OCI-M1 (cell line): Measurements from ENCODE around the gene OXTR.

Source experiments
- DNase-seq: peaks from one replicate; lab custom pipeline; 2025; lab: John Stamatoyannopoulos, UW

The OXTR gene

DNA sequence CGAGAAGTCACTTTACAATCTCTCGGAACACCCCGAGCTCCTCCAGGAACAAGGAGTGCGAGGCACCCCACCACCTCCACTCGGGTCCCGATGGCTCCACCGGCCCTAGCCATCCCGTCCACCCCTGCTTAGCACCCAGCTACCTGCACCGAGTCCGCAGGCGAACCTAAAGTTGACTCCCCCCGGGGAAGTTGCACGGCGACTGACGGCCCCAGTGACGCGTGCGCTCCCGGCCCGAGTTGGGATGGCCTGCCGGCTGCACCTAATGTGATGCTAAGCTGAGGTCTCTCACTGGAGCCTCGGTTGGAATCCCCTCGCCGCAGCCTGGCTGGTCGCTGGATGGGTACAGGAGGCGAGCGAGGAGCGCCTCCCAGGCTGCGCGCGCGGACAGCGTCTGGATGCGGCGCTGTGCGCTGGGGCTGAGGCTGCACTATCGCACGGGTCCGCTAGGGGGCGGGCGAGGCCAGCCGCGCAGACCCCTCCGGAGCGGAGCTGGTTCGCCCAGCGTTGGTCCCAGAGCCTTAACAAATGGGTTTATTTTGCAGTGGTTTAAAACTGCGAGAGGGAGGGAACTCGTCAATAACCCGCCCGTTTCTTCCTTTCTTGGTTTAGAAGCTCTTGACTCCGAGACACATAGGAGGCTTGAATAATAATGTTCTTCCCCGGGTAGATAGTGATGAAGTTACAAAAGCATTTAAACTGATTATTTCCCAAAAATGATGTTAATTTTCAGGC, at the start of gene OXTR:
Gene OXTR, minus strand, starts transcription at position 526 of the 735 bp plus-strand sequence. CDS start 1,426 bp downstream, outside the sequence.
- peak; percentile 64 for DNase-seq

DNA sequence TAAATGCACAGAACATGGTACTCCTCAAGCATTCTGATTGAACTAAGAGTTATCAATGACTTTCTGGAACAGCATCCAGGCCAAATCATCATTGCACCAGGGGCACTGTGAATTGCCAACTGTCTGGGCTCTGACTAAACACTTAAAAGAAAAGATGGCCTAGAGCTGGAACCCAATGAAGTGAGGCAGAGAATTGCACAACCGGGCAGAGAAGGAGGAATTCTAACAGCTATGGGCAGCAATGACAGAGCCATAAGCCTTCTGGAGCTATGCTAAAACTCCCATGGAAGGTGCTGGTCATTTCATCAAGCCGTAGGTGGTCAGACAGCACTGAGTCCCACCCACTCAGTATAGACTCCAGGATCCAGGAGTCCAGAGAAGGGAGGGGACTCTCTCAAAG, 48.1 kb upstream of the OXTR start:
- DNase-seq: no peak

DNA sequence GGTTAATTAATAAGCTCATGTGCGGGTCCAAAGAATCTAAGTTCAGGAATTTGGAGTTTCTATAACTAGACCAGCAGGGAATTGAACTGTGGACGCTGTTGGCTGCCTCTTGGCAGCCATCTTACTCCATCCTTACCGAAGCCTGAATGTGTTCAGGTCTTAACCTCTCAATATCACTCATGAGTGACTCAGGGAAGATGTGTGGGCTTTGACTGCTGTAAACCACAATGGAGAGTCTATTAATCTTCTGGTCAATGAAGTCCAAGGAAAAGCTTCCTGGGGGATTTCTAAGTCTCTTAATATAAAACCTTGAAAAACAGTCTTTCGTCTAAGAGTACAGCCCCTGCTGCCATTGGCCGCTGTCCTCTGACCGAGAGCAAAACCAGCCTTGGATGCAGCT, 46.7 kb upstream of the OXTR start:
- DNase-seq: no peak

DNA sequence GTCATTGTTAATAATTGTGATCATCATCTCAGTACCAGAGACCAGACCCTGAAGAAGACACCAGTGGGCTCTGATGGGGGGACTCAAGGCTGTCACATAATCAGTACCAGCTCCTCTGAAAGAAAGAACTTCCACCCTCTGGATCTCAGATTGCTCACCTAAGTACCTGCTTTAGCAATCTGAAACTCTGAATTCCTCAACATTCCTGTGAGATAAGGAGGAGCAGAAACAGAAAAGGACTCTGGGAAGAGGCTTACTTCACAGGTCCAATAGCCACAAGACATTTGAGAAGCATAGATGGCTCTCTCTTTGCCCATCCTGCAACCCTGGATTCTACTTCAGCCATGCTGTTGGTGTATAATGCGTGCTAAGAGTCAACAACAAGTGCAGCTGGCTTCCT, 44.0 kb upstream of the OXTR start:
- no peak for DNase-seq

DNA sequence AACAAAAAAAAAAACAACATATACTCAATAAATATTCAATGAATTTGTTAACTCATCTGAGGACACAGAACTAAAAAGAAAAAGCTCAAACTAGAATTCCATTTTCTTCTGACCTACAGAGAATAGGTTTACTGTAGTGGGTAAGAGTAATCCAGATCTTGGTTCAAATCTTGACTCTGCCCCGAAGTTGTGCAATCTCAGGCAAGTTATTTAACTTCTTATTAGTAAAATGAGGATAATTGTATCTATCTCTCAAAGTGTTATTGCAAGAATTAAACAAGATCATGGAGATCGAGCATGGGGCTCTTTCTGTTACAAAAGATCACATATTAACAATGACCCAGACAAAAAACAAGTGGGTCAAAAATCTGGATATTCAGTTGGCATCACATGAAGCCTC, 41.1 kb upstream of the OXTR start:
- DNase-seq: no peak

DNA sequence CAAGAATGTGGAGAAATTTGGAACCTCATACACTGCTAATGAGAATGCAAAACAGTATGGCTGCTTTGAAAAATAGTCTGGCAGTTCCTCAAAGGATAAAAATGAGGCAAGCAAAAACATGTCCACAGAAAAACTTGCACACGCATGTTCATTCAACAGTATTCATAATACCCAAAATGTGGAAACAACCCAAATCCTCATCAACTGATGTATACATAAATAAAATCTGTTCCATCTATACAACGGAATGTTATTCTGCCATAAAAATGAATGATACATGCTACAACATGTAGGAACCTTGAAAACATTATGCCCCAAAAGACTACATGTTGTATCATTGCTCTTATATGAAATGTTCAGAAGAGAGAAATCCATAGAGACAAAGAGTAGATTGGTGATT, 36.4 kb upstream of the OXTR start:
- no peak for DNase-seq

DNA sequence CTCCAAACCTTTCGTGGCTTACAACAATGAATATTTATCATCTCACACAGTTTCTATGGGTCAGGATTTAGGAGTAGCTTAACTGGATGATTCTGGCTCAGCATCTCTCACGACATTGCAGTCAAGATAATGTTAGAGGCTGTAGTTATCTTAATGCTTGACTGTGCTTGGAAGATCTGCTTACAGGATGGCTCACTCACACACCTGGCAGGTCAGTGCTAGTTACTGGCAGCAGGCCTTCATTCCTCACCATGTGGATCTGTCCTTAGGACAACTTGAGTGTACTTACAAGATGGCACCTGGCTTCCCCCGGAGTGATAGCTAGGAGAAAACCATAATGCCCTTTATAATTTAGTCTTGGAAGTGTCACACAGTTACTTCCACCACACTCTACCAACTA, 32.8 kb upstream of the OXTR start:
- DNase-seq: no peak

DNA sequence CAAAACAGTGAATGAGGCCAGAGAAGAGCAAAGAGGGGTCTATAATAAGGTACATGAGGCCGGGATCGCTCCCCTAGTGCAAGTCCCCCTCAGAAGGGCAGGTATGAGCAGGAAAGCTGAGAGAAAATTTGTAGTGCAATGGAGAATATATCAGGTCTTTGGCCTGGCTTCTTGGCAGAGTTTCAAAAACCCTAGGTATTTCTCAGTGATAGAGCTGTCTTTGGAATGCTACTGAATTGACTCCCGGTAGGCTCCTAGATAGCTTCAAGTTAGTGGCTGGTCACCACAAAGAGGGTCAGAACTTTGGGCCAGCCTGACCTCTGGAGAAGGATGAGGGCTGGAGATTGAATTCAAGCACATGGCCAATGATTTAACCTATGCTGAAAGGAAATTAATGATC, 30.6 kb upstream of the OXTR start:
- no peak for DNase-seq

DNA sequence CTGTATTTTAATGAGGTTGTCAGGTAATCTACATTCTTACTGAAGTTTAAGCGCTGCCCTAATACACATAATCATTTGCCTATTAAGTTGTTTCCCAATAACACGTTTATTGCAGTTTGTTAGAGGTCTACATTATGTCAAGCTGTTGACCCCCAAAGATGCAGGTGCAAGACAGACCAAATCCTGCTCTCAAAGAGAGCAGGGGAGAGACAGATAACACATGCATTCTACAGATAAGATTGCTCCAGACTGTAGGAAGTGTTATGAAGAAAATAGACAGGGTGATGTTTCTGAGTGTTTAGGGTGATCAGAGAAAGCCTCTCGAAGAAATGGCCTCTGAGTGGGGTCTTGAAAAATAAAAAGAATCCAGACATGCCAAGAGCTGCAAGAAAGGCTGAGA, 24.8 kb upstream of the OXTR start:
- no peak for DNase-seq

DNA sequence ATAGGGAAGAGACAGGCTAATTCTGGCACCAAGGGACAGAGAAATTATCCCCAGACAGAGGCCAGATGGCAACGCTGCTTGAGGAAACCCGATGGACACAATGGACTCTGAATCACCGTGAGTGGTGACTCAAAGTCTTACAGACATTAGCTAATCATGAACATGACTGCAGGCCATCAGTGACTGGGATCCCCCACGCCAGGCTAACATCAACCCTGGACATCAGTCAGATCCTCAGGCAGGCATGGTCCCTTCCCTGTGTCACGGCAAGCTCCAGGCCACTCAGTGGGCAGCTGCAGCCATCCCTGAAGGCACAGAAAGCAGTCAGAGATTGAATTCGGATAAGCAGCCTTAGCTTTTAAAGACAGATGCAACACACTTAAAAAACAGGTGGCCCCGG, 23.8 kb upstream of the OXTR start:
- no peak for DNase-seq

DNA sequence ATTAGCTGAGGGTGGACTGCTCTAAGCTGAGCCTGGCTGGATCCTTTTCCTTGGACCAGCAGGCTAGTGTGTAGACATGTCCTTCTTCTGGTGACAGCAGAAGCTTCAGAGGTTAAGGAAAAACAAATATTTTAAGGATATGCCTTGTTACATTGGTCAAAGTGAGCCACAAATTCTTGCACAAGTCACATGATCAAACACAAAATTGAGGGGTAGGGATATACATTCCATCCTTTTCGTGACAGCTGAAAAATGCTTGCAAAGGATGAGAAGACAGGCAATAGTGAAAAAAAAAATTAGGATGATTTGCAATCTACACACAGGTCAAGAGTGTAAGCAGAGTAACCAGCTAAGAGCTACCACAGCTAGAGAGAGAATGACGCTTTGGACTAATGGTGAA, 21.1 kb upstream of the OXTR start:
- DNase-seq: no peak

DNA sequence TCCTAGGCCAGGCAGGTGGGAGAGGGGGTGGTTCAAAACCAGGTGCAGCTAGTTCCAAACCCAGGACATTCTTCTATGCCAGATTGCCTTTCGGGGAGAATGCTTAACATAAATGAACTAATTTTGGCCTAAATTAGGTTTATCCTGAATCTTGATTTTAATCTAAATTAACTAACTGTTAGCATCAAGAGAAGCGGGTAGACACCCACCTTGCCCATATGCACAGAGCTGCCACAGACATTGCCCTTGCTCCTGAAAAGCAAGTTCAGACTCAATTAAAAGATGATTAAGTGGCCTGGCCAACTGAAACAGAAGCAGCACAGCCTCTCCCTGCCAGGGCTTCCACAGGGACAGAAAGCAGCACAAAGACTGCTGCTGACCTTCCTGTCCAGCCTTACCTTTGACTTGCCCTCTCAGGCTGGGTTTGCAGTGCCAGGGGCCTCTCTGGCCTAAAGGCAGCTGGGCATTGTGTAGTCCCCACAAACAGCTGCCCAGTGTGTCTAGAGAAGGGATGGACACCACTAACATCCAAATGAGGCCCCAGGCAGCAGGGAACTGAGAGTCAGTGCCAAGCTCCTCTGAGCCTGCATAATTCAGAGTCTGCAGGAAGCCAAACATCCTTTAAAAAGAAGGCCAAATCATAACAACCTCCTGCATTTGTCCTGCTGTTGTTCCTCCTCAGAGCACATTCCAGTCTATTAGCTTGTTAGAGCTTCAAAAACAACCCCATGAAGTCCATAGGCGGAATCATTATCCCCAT, 15.4 kb upstream of the OXTR start:
- no peak for DNase-seq

DNA sequence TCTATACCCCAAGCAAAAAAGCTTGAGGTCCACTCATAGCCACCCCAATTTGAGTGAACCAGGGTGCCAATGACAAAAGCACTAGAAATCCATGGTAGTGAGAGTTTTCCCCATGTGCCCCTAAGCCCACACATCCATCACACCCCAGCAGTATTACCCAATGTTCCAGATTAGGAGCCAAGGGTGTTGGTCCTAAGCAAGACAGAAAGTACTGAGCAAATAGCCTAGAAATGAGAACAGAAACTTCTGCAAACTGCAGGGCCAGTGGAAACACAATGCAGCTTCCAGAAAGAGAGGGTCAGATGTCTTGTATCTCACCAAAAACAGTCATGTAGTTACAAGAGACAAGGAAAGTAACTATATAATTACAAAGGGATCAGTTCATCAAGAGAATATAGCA, 10.9 kb upstream of the OXTR start:
- no peak for DNase-seq

DNA sequence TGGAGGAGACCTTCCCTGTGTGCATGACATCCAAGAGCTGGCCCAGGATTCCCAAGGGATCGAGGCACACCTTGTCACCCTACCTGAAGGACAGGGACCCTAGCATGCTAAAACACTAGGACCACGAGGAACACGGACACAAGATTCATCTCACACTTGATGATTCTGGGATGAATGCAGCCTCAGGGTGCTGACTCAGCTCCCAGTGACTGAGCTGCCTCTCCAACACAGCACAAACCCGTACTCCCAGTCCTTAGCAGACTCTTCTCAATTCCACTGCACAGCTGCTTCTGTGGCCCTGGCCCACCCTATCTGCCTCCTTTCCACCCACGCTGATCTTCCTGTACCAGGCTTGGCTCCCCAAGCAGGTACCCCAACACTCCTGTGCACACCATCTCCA, 9.1 kb upstream of the OXTR start:
- DNase-seq: no peak

DNA sequence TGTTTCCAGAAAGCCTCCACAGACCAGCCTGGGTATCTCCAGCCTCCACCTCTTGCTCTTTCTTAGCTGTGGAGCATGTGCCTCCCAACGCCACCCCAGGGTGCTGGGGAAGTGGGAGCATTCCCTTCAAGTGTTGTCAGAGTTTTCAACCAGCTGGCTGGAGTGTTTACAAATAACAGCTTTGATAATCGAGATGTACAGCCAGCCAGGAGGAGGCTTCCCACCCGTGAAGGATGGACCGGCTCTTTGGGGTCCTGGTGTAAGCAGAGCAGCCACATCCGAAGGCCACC, 8.5 kb upstream of the OXTR start:
- no peak for DNase-seq

DNA sequence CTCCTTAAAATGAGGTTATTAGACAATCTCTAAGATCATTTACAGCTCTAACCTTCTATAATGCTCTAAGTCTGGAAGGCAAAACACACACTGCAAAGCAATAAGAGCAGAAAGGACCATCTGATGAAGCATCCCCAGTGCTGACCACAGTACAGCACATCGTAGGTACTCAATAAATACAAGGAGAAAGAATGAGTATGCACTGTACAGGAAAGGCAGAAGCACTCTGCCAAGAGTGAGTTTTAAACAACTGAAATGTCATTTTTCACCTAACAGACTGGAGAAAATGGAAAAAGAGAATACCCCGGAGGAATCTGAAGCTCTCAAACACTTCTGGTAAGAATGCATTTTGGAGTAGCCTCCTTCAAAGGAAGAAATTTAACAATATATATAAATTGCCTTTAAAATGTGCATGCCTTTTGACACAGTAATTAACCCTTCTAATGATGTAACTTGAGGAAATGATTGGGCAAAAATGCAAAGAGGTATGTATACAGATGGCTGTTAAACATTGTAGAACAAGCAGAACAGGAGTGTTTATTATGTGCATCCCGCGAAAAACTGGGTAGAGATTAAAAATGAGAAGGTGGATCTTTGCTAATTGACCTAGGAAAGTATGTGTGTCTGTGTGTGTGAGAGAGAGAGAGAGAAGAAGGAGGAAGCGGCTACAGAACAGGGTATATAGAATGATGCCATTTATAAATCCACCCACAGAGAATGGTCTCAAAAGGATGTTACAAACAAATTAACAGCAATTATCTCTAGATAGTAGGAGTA, 8.0 kb upstream of the OXTR start:
- no peak for DNase-seq

DNA sequence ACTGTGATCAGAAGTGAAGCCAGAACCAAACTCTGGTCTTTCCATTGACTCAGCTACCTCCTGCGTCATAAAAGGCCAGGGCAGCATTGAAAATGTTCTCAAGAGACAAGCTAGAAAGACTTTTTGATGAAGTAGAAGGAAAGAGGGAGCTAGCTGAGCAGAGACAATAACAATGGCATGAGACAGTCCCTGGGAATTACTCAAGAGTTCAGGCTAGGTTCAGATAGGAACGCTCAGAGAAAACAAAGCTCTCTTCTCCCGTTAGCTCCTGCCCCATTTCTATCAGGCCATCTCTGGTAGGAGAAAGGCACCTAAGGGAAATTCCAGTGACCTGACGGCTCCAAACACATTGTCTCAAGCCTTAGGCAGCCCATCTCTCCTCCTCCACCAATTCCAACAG, 7.0 kb upstream of the OXTR start:
- no peak for DNase-seq

DNA sequence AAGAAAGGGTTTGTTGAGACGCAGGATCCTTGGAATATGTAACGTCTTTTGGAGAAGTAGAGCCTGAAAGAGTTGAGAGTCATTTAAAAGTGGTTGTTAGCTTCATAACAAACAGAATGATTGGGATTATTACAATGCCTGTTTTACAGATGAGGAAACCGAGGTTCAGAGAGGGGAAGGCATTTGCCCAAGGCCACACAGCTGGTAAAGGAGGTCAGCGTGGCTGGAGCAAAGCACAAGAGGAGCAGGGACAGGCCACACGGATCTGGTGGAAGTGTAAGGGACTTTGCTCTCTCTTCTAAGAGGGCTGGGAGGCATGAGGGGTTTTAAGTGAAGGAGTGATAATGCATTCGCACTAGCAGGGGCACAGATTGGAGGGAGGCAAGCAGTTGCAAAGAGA, 6.2 kb upstream of the OXTR start:
- no peak for DNase-seq

DNA sequence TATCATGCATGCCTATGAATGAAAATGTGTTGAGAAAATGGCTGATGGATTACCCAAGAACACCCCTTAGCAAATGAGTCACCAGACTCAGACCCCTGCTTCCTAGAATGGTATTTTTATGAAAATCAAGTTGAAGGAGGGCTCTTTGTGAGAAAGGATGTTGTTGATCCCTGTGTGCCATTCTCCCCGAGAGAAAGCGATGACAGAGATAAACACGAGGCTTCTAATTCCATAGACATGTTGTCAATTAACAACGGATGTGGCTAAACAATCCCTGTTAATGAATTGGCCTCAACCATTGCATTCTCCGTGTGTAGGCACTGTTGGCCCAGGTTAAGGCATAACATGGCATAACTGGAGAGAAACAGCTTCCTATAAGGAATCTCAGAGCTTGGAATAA, 5.8 kb upstream of the OXTR start:
- no peak for DNase-seq

DNA sequence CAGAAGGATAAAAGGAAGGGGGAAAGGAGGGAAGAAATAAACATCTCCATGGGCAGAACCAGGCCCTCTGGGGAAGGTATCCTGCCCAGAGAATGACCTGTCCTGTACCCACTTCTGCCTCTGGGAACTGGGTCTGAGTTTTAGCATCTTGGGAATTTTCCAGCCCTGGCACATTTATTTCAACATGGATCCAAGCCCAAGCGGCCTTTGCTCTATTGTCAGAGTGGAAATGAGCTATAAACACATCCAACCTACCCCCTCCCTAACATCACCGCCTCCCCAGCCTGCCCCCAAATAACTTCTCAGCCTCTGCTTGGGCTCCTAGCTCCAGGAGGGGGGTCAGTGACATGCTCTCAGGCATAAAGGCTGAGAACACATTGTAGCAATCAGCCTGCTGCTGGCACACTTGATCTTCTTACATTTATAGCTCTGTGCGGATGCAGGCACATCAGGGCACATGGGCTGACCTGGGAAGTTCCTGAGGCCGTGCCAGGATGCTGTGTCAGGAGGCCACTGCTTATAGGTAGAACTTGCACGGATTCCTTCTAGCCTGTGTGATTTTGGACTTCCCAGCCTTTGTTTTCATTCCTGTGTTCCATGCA, 4.6 kb upstream of the OXTR start:
- no peak for DNase-seq

DNA sequence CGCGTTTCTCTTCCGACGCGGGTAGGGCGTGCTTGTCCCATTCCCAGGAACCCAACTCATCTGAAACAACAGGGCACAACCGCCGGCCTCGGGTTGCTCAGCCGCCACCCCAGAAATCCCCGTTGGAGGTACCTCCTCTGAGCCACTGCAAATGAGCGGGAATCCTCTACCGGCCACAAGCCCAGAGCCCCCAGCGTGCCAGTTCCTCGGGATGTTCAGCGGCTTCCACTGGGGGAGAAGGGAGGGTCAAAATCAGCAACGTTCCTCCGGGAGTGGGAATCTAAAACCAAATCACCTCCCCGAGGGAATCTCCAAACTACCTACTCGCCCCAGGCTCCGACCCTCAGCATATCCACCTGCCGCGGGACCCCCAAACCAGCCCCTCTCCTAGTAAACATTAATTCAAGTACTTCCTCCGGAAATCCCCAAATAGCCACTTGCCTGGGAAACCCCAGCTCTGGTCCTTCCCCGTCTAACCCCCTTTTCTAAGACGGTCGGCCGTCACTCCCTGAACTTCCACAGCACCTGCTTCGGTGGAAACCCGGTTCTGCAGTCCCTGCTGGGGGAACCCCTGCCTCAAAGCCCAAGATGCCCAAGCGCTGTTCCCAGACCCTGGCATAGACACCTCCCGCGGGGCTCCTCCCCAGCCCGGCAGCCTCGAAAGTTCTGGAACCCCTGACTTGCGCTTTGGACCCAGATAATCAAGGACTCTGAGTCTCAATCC, 887 bp downstream of the OXTR start:
- no peak for DNase-seq

DNA sequence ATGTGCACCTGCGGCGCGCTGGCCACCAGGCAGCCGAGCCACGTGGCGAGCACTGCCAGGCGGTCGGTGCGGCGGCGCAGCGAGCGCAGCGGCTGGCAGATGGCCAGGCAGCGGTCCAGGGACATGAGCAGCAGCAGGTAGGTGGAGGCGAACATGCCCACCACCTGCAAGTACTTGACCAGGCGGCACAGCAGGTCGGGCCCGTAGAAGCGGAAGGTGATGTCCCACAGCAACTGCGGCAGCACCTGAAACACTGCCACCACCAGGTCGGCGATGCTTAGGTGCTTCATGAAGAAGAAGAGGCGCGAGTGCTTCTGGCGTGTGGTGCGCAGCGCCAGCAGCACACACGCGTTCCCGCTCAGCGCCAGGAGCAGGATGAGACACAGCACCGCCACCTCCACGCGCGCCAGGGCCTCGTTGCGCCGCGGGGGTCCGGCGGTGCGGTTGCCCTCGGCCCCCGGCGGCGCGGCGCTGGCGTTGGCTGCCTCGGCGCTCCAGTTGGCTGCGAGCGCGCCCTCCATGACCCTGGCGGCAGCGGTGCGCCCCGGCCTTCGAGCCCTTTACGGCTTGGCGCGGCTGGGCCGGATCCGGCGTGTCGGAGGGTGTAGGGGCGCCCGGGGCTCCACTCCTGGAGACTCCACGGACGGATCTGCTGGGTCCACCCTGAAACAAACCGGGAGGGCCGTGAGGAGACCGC, 1.6 kb downstream of the OXTR start:
- no peak for DNase-seq
